ENCODE results near the gene UROS.

DNA sequence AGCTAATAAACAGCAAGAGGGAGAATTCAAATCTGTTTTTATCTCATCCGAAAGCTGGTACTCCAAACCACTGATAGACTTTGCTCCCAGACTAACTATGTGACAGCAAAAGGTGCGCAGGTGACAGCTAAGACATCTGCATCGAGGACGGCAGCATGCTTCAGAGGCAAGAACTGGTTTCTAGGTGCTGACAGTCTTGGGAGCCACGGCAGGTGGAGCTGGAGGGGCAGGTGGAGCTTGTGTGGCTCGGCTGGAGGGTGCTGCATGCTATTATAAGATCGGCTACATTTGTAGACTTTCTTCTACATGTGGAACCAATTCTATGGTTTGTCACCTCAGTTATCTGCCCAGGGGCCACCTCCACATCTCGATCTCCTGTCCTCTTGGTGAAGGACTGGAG lies 25.6 kb downstream of the UROS start:
- TF ChIP-seq CTCF (IDR thresholded peaks at IDR 0.05 in 8 of 11, conservative IDR thresholded peaks at IDR 0.05 in 3 of 11) (no peak), POLR2A (IDR thresholded peaks at IDR 0.05) (no peak)

All from spleen (tissue), 7 donors.